Fibroblast of lung (primary cell): ENCODE measurements around the gene NRP1.

Experiments used
- CTCF ChIP-seq, 2 donors: IDR thresholded peaks in 1 of 2; conservative IDR thresholded peaks in 1 of 2; 1 replicate in 1 of 2; 2 replicates in 1 of 2; pipeline ENCODE4 v1.5.1; 2011 to 2012; ENCODE audit warnings: low read length in 2 of 2, control low read depth in 1 of 2, inconsistent platforms in 1 of 2, low read depth in 1 of 2, mild to moderate bottlenecking in 1 of 2
- EZH2 ChIP-seq: IDR thresholded peaks from 2 replicates; pipeline ENCODE4 v1.5.1; 2012; ENCODE audit warnings: low read length, control low read depth, mild to moderate bottlenecking; ENCODE audit errors: missing control alignments

- no peak for TF ChIP-seq CTCF (conservative IDR thresholded peaks at IDR 0.05 in 1 of 2, IDR thresholded peaks at IDR 0.05 in 1 of 2; ENCODE audit: low read depth in 1 of 2, low read length in 2 of 2)
- no peak for TF ChIP-seq EZH2
These were observed 95.8 kb downstream of the NRP1 start for GRCh38 chr10:33238643-33239042.
